ENCODE data around the gene GRK1.

Gene GRK1

GRCh38 chr13:113632706-113633484 is 34.1 kb upstream of the GRK1 start:
- DNase-seq (ENCODE audit: low read depth in 3 of 3): no peak

DNA sequence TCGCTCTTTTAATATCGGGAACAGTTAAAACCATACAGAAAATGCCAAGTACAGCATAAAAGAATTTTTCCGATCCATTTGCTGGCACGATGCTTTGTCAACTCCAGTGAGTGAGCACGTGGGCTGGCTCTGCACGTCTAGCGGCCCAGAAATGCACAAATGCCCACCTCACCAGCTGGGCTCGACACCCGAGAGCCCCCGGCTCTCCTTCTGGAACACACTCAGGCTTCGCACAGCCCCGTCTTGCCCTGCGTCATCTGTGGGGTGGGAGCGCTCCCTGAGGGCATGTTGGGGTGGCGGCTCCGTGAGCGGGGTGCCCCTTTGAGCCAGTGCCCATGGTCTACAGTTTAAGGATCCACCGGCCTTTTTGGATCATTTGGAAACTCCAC is 33.5 kb upstream of the GRK1 start:
- no peak for DNase-seq (ENCODE audit: low read depth in 3 of 3)

DNA sequence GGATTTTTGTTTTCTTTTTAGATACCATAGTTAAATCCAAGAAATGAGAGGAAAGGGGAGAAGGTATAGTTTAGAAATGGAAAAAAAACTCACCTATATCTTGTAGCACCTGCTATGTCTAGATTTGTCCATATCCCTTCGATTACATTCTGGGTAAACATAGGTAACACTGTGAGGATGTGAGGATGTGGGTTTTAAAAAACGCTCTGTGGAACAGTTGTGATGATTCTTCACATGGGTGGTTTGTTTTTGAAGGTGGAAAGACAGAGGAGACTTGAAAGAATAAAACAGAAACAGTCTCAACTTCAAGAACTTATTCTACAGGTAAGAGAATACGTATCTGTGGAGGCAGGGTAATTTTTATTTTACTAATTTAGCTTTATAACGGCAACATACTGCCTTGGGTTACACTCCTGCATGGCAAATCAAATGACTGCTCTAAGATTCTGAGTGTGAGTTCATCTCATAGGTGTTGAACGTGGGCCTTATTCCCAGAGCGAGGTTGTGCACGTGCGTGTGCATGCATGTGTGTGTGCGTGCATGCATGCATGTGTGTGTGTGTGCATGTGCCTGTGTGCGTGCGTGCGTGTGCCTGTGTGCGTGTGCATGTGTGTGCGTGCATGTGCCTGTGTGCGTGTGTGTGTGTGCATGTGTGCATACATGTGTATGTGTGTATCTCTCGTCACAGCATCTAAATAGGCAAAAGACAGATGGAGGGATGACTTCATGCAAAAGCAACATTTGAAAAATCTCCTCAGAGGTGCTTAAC is 32.6 kb upstream of the GRK1 start:
- no peak for DNase-seq (ENCODE audit: low read depth in 3 of 3)

DNA sequence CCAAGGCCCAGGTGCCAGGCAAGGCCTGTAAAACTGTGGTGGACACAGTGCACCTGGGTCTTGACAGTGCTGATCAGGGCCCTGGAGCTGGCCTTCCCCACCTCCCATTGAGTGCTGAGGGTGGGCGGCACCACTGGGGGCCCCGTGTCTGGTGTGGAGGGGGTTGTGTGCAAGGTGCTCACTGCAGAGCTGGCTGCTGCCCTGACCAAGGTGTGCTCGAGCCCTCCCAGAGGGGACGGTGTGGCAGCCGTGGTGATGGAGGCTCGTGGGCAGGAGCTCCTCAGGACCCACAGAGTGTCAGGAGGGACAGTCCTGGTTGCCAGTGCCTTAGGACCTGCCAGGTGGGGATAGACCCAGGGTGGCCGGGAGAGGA is 32.0 kb upstream of the GRK1 start:
- DNase-seq (ENCODE audit: low read depth in 3 of 3): no peak

- DNase-seq (ENCODE audit: low read depth in 3 of 3): no peak
These were observed 31.3 kb upstream of the GRK1 start for GRCh38 chr13:113635709-113636108.

DNA sequence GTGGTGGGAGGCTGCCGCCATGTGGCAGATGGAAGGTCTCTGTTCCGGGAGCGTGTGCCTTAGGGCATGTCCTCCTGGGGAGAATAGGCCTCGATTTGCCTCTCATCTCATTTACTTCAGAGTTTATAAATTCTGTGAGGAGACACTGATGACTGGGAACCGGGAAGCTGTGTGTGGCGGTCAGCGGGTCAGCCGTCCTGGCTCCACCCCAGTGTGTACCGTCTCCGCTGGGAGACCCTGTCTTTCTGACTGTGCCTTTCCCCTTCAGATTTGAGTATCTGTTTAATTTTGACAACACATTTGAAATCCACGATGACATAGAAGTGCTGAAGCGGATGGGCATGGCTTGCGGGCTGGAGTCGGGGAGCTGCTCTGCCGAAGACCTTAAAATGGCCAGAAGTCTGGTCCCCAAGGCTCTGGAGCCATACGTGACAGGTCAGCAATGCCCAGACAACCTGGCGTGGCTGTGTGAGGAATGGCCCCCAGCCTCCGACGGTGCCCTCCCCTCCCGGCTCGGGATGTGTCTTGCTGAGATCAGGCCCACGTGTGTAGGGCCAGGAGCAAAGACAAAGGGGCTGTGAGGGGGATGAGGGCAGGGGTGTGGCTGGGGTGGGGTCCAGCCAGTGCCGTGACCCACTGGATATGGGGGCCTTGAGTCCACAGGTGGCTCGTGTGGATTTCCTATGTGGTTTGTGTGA is 30.6 kb upstream of the GRK1 start:
- no peak for DNase-seq (ENCODE audit: low read depth in 3 of 3)

- no peak for DNase-seq (ENCODE audit: low read depth in 3 of 3)
These were observed 29.5 kb upstream of the GRK1 start for GRCh38 chr13:113637262-113638160.

GRCh38 chr13:113638173-113638746 is 28.8 kb upstream of the GRK1 start:
- DNase-seq (ENCODE audit: low read depth in 3 of 3): no peak

DNA sequence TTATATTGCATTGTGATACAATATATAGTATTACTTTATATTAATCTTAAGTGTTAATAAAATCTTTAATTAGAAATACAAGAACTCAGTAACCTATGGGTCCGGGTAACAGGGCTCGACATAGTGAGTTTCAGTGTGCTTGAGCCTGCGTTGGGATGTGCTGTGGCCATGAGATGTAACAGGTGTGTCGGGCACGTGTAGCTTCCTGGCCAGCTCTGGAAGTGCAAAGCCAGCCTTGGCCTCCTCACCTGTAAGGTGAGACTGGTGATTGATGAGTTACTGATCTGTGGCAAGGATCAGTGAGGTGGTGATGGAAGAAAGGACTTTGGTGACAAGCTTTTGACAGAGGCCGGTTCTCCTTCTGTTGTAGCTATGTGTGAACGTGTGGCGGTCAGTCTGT is 28.2 kb upstream of the GRK1 start:
- no peak for DNase-seq (ENCODE audit: low read depth in 3 of 3)

DNA sequence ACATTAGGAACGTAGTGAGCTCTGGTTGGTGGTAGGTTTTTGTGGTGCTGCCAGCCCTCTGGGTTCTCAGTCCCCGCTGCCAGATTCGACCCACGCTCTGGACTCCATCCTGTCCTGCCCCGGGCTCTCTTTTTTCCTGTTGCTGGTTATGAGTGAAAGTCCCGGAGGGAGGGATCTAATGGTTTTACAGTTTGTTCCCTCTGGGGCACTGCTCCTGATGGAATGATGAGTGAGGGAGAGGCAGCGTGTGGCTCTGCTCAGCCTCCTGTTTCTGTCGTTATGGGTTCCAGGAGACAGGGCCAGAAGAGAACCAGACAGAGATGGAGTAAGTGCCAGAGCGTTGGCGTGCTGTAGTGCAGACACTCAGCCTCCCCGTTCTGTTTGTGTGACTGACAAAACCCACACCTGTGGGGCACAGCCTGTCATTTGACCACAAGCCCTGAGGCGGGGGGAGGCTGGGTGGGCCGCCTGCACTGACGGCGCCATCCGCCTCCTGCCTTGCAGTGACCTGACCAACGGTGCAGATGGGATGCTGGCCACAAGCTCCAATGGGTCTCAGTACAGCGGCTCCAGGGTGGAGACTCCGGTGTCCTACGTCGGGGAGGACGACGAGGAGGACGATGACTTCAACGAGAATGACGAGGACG is 27.3 kb upstream of the GRK1 start:
- no peak for DNase-seq (ENCODE audit: low read depth in 3 of 3)

GRCh38 chr13:113641426-113641825 is 25.6 kb upstream of the GRK1 start:
- no peak for DNase-seq (ENCODE audit: low read depth in 3 of 3)

- DNase-seq (ENCODE audit: low read depth in 3 of 3): no peak
These were observed 24.5 kb upstream of the GRK1 start for GRCh38 chr13:113642563-113642962.

DNA sequence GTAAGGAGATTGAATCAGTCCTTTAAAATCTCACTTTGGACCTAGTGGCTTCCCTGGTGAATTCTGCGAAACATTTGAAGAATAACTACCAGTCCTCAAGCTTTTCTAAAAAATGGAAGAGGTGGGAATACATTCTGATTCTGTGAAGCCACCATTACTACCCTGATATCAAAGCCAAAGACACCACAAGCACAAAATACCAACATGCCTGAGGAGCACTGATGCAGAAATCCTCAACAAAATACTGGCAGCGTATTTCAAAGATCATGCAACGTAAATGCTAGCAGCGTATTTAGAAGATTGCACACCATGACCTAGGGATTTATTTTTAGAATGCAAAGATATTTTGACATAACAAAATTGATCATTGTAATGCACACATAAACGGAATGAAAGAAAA is 23.4 kb upstream of the GRK1 start:
- DNase-seq (ENCODE audit: low read depth in 3 of 3): no peak

DNA sequence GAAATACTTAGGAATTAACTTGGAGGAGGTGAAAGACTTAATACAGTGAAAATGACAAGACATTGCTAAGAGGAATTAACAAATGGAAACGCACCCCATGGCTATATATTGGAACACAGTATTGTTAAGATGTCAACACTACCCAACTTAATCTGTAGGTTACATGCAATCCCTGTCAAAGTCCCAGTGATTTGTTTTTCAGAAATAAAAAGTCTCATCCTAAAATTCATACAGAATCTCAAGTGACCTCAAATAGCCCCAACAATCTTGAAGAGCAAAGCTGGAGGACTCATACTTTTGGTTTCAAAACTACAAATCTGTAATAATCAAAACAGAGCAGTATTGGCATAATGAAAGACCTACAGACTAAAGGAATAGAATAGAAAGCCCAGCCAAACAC is 22.2 kb upstream of the GRK1 start:
- DNase-seq (ENCODE audit: low read depth in 3 of 3): no peak

DNA sequence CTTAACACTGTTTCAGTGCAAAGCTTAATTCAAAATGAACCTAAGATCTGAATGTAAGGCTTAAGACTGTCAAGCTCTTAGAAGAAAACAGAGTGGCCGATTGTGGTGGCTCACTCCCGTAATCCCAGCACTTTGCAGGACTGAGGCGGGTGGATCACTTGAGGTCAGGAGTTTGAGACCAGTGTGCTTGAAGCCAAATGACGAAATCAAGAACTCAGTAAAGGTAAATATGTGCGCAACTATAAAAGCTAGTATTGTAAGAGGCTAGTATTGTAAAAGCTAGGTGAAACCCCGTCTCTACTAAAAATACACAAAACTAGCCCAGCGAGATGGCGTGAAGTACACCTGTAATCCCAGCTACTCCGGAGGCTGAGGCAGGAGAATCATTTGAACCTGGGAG is 21.7 kb upstream of the GRK1 start:
- DNase-seq (ENCODE audit: low read depth in 3 of 3): no peak

- no peak for DNase-seq (ENCODE audit: low read depth in 3 of 3)
These were observed 20.6 kb upstream of the GRK1 start for GRCh38 chr13:113646376-113646775.

- DNase-seq (ENCODE audit: low read depth in 3 of 3): no peak
These were observed 20.1 kb upstream of the GRK1 start for GRCh38 chr13:113646921-113647340.

- no peak for DNase-seq (ENCODE audit: low read depth in 3 of 3)
These were observed 19.4 kb upstream of the GRK1 start for GRCh38 chr13:113647351-113648215.

DNA sequence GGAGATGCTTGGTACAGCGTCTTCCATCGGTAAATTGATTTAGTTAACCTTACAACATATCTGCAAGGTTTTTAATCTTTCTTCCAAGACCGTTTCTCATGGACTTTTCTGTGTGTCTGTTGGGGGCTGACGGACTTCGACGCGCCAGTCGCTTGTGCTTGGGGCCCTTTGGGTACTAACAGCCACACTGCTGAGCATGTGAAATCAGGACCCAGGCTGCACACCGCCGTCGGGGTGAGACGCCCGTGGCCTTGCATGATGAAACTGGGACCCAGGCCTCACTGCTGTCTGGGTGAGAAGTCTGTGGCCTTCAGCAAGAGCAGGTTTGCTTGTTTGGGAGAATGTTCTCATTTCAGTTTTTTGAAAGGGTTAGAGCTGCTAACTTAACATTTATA is 18.8 kb upstream of the GRK1 start:
- no peak for DNase-seq (ENCODE audit: low read depth in 3 of 3)

DNA sequence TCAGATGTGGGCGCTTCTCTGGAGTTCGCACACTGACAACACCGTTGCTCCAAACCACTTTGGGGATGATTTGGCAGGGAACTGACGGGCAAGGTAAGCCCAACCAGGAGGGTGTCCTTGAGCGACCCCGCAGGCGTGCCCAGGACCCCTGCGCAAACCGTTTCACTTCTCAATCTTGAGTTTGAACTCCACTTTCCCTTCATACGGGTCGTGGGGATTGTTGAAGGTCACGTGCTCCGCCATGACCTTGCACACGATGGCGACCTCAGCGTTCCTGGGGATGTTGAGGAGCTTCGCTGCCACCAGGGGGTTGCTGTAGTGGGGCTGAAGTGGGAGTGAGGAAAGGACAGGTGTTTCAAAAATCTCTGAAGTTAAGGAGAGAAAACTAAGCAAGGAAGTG is 17.8 kb upstream of the GRK1 start:
- no peak for DNase-seq (ENCODE audit: low read depth in 3 of 3)

Measured in stimulated activated CD4-positive, alpha-beta T cell treated with anti-CD3 and anti-CD28 coated beads, TNF-alpha, amount 100 ng/mL, for 48 hours (primary cell).